ENCODE results near the gene CMPK1.

CMPK1 gene

GRCh38 chr1:47332779-47333577 lies 612 bp upstream of the CMPK1 start:
- ATAC-seq, result peak; percentile 5
- TF ChIP-seq ZNF70 (CRISPR knock-in tag; IDR thresholded peaks at IDR 0.05) (no peak), OSR1 (CRISPR knock-in tag; IDR thresholded peaks at IDR 0.05) (no peak), TCF4 (CRISPR knock-in tag; IDR thresholded peaks at IDR 0.05; ENCODE audit: borderline replicate concordance) (no peak), ESRRG (CRISPR knock-in tag; IDR thresholded peaks at IDR 0.05) (no peak), ZC3H10 (CRISPR knock-in tag; IDR thresholded peaks at IDR 0.05) (no peak), ARNTL (CRISPR knock-in tag; IDR thresholded peaks at IDR 0.05; ENCODE audit: borderline replicate concordance, low read depth) (no peak), ZNF8 (CRISPR knock-in tag; IDR thresholded peaks at IDR 0.05) (no peak), CREB5 (CRISPR knock-in tag; IDR thresholded peaks at IDR 0.05; ENCODE audit: low read depth) (no peak), ZFP30 (CRISPR knock-in tag; IDR thresholded peaks at IDR 0.05) (no peak), TOX (CRISPR knock-in tag; IDR thresholded peaks at IDR 0.05; ENCODE audit: borderline replicate concordance) (no peak), CSDC2 (CRISPR knock-in tag; IDR thresholded peaks at IDR 0.05) (no peak), BACH2 (CRISPR knock-in tag; IDR thresholded peaks at IDR 0.05; ENCODE audit: borderline replicate concordance) (no peak), PPARA (CRISPR knock-in tag; IDR thresholded peaks at IDR 0.05; ENCODE audit: borderline replicate concordance) (no peak), RARB (CRISPR knock-in tag; IDR thresholded peaks at IDR 0.05) (no peak)
- TF ChIP-seq, protein P1, sequence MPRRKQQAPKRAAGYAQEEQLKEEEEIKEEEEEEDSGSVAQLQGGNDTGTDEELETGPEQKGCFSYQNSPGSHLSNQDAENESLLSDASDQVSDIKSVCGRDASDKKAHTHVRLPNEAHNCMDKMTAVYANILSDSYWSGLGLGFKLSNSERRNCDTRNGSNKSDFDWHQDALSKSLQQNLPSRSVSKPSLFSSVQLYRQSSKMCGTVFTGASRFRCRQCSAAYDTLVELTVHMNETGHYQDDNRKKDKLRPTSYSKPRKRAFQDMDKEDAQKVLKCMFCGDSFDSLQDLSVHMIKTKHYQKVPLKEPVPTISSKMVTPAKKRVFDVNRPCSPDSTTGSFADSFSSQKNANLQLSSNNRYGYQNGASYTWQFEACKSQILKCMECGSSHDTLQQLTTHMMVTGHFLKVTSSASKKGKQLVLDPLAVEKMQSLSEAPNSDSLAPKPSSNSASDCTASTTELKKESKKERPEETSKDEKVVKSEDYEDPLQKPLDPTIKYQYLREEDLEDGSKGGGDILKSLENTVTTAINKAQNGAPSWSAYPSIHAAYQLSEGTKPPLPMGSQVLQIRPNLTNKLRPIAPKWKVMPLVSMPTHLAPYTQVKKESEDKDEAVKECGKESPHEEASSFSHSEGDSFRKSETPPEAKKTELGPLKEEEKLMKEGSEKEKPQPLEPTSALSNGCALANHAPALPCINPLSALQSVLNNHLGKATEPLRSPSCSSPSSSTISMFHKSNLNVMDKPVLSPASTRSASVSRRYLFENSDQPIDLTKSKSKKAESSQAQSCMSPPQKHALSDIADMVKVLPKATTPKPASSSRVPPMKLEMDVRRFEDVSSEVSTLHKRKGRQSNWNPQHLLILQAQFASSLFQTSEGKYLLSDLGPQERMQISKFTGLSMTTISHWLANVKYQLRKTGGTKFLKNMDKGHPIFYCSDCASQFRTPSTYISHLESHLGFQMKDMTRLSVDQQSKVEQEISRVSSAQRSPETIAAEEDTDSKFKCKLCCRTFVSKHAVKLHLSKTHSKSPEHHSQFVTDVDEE (CRISPR knock-in tag; IDR thresholded peaks at IDR 0.05), result no peak
- TF ChIP-seq, protein P2, sequence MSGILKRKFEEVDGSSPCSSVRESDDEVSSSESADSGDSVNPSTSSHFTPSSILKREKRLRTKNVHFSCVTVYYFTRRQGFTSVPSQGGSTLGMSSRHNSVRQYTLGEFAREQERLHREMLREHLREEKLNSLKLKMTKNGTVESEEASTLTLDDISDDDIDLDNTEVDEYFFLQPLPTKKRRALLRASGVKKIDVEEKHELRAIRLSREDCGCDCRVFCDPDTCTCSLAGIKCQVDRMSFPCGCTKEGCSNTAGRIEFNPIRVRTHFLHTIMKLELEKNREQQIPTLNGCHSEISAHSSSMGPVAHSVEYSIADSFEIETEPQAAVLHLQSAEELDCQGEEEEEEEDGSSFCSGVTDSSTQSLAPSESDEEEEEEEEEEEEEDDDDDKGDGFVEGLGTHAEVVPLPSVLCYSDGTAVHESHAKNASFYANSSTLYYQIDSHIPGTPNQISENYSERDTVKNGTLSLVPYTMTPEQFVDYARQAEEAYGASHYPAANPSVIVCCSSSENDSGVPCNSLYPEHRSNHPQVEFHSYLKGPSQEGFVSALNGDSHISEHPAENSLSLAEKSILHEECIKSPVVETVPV (CRISPR knock-in tag; IDR thresholded peaks at IDR 0.05), result no peak

DNA sequence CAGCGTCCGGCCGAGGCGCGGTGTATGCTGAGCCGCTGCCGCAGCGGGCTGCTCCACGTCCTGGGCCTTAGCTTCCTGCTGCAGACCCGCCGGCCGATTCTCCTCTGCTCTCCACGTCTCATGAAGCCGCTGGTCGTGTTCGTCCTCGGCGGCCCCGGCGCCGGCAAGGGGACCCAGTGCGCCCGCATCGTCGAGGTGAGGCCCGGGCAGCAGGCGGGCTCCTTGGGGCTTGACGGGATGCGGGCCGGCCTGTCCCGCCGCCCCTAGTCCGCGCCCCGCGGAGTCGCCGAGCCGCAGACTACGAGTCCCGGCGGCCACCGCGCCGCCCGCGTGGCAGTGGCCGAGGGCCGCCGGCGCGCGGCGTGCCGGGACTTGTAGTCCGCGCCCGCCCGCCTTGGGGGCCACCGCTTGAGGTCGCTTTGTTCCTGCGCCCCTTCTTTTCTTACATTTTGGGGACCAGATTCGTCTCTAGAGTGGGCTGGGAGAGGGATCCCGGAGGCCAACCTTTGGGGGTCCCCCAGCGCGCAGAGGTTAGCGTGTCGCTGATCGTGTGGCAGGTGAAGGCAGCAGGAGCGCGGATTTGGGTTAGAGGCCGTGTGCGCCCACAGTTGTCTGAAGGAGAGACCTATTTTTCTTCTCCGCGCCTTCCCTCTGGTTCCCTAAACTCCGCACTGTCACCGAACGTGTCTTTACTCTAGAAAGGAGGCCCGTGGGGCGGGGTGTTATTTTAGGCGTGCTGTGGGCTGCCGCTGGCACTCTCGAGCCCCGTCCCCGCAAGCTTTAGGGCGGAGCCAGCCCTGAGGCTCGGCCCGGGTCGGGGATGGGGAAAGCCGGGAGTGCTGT lies 553 bp downstream of the CMPK1 start:
- ATAC-seq, result peak; percentile 93
- TF ChIP-seq, protein P1 (CRISPR knock-in tag; IDR thresholded peaks at IDR 0.05), result peak; percentile 76; the same call in 1 of the 2 replicates
- no peak for TF ChIP-seq RARB (CRISPR knock-in tag; IDR thresholded peaks at IDR 0.05)

- no peak for ATAC-seq
- TF ChIP-seq OSR1 (CRISPR knock-in tag; IDR thresholded peaks at IDR 0.05) (no peak), ARNTL (CRISPR knock-in tag; IDR thresholded peaks at IDR 0.05; ENCODE audit: borderline replicate concordance, low read depth) (no peak), CSDC2 (CRISPR knock-in tag; IDR thresholded peaks at IDR 0.05) (no peak), ZNF8 (CRISPR knock-in tag; IDR thresholded peaks at IDR 0.05) (no peak), ZC3H10 (CRISPR knock-in tag; IDR thresholded peaks at IDR 0.05) (no peak), ZNF70 (CRISPR knock-in tag; IDR thresholded peaks at IDR 0.05) (no peak), ZNF565 (CRISPR knock-in tag; conservative IDR thresholded peaks at IDR 0.05; ENCODE audit: low read depth) (no peak), PPARA (CRISPR knock-in tag; IDR thresholded peaks at IDR 0.05; ENCODE audit: borderline replicate concordance) (no peak), CREB5 (CRISPR knock-in tag; IDR thresholded peaks at IDR 0.05; ENCODE audit: low read depth) (no peak)
- TF ChIP-seq, protein P3, sequence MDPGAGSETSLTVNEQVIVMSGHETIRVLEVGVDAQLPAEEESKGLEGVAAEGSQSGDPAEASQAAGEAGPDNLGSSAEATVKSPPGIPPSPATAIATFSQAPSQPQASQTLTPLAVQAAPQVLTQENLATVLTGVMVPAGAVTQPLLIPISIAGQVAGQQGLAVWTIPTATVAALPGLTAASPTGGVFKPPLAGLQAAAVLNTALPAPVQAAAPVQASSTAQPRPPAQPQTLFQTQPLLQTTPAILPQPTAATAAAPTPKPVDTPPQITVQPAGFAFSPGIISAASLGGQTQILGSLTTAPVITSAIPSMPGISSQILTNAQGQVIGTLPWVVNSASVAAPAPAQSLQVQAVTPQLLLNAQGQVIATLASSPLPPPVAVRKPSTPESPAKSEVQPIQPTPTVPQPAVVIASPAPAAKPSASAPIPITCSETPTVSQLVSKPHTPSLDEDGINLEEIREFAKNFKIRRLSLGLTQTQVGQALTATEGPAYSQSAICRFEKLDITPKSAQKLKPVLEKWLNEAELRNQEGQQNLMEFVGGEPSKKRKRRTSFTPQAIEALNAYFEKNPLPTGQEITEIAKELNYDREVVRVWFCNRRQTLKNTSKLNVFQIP (CRISPR knock-in tag; IDR thresholded peaks at IDR 0.05; ENCODE audit: borderline replicate concordance, low read depth), result no peak
- TF ChIP-seq, protein P1 (CRISPR knock-in tag; IDR thresholded peaks at IDR 0.05), result no peak
These were observed 1.3 kb downstream of the CMPK1 start for GRCh38 chr1:47334765-47335435.
